ENCODE data around the gene NCAPD3. TPM values are rescaled to one million over a fixed set of nuclear protein-coding genes. Genes with fewer than 3 reads are reported as not detected.
A peak's percentile ranks its signal among the peaks of the same experiment; 100 is the strongest.

Gene NCAPD3
- total RNA-seq, 2 donors from 2014 or later = 42.6 to 45.5 TPM

GRCh38 chr11:134266440-134266839 lies 42.7 kb upstream of the NCAPD3 start:
- no peaks in the 10 kb centered on the region for H3K9me3 ChIP-seq (ENCODE audit: control insufficient read depth, low read length)
- H3K4me1 ChIP-seq (ENCODE audit: control insufficient read depth, insufficient read depth, low read length) = no peaks in the 10 kb centered on the region
- H3K36me3 Mint-ChIP-seq (ENCODE audit: low read depth) = peaks cover 19% of the 10 kb centered on the region
- no peaks in the 10 kb centered on the region for H3K9me3 Mint-ChIP-seq
- peaks cover 26% of the 10 kb centered on the region for H3K36me3 ChIP-seq (ENCODE audit: control insufficient read depth, insufficient read depth, low read length)
- H3K9ac ChIP-seq (ENCODE audit: extremely low read depth, low read length, poor library complexity, severe bottlenecking) = no peak overlapping the region
- H3K4me3 Mint-ChIP-seq = no peak overlapping the region
- peaks cover 3% of the 10 kb centered on the region for H3K4me1 Mint-ChIP-seq
- no peaks in the 10 kb centered on the region for H3K27me3 Mint-ChIP-seq (ENCODE audit: insufficient read depth)
- no peaks in the 10 kb centered on the region for H3K27me3 ChIP-seq (ENCODE audit: control insufficient read depth, insufficient read depth, low read length, poor library complexity, severe bottlenecking)
- 83 to 95% methylated on average over 5 of the region's 5 CpGs for WGBS, 2 experiments (ENCODE audit: insufficient coverage in 1 of 2, insufficient read length in 1 of 2)
- no peak overlapping the region for H3K27ac ChIP-seq (ENCODE audit: low read depth, low read length)
- H3K4me3 ChIP-seq (ENCODE audit: low read length) = no peak overlapping the region
- no peak overlapping the region for H3K27ac Mint-ChIP-seq
- TF ChIP-seq CTCF (conservative IDR thresholded peaks at IDR 0.05) = no peak
- no peak for DNase-seq

GRCh38 chr11:134264966-134265764 lies 41.4 kb upstream of the NCAPD3 start:
- no peak overlapping the region for H3K9ac ChIP-seq (ENCODE audit: extremely low read depth, low read length, poor library complexity, severe bottlenecking)
- no peak overlapping the region for H3K27ac ChIP-seq (ENCODE audit: low read depth, low read length)
- no peaks in the 10 kb centered on the region for H3K9me3 ChIP-seq (ENCODE audit: control insufficient read depth, low read length)
- no peak for TF ChIP-seq CTCF (conservative IDR thresholded peaks at IDR 0.05)
- no peaks in the 10 kb centered on the region for H3K9me3 Mint-ChIP-seq
- H3K27ac Mint-ChIP-seq = peak overlapping the region; percentile 3
- no peaks in the 10 kb centered on the region for H3K4me1 ChIP-seq (ENCODE audit: control insufficient read depth, insufficient read depth, low read length)
- peaks cover 3% of the 10 kb centered on the region for H3K4me1 Mint-ChIP-seq
- no peak for DNase-seq
- H3K4me3 ChIP-seq (ENCODE audit: low read length) = no peak overlapping the region
- no peaks in the 10 kb centered on the region for H3K27me3 Mint-ChIP-seq (ENCODE audit: insufficient read depth)
- WGBS, 2 experiments (ENCODE audit: insufficient coverage in 1 of 2, insufficient read length in 1 of 2) = 92 to 93% methylated on average over 3 to 7 of the region's 7 CpGs
- H3K4me3 Mint-ChIP-seq = no peak overlapping the region
- H3K36me3 Mint-ChIP-seq (ENCODE audit: low read depth) = peaks cover 30% of the 10 kb centered on the region
- H3K27me3 ChIP-seq (ENCODE audit: control insufficient read depth, insufficient read depth, low read length, poor library complexity, severe bottlenecking) = no peaks in the 10 kb centered on the region
- H3K36me3 ChIP-seq (ENCODE audit: control insufficient read depth, insufficient read depth, low read length) = peaks cover 37% of the 10 kb centered on the region

- WGBS, 2 experiments (ENCODE audit: insufficient coverage in 1 of 2, insufficient read length in 1 of 2) = 88 to 89% methylated on average over 10 to 14 of the region's 14 CpGs
- no peaks in the 10 kb centered on the region for H3K27me3 ChIP-seq (ENCODE audit: control insufficient read depth, insufficient read depth, low read length, poor library complexity, severe bottlenecking)
- Mint-ChIP-seq H3K27ac (no peak overlapping the region), H3K9me3 (no peaks in the 10 kb centered on the region), H3K27me3 (ENCODE audit: insufficient read depth) (no peaks in the 10 kb centered on the region), H3K4me1 (peaks cover 2% of the 10 kb centered on the region), H3K36me3 (ENCODE audit: low read depth) (peaks cover 51% of the 10 kb centered on the region), H3K4me3 (no peak overlapping the region)
- no peaks in the 10 kb centered on the region for H3K9me3 ChIP-seq (ENCODE audit: control insufficient read depth, low read length)
- H3K36me3 ChIP-seq (ENCODE audit: control insufficient read depth, insufficient read depth, low read length) = peaks cover 56% of the 10 kb centered on the region
- DNase-seq = peak; percentile 83
- H3K27ac ChIP-seq (ENCODE audit: low read depth, low read length) = no peak overlapping the region
- H3K4me3 ChIP-seq (ENCODE audit: low read length) = no peak overlapping the region
- peak; percentile 85 for TF ChIP-seq CTCF (conservative IDR thresholded peaks at IDR 0.05)
- no peak overlapping the region for H3K9ac ChIP-seq (ENCODE audit: extremely low read depth, low read length, poor library complexity, severe bottlenecking)
- no peaks in the 10 kb centered on the region for H3K4me1 ChIP-seq (ENCODE audit: control insufficient read depth, insufficient read depth, low read length)
Observed at GRCh38 chr11:134261626-134262488, 38.1 kb upstream of the NCAPD3 start.
